Right lobe of liver (tissue), 6 donors: ENCODE measurements around the gene SHC2. TPM values are rescaled to one million over a fixed set of nuclear protein-coding genes. Genes with fewer than 3 reads are reported as not detected.

Experiments used
- ATAC-seq, 4 donors: fragments of 200-7000 bp; cut with Tn5 transposase; one replicate each; pipeline ENCODE4 v1.9.1; 2020; ENCODE audit warnings: mild to moderate bottlenecking in 4 of 4, moderate library complexity in 4 of 4
- DNase-seq, 3 donors: peaks; one replicate each; pipeline ENCODE4 v3.0.0-alpha.2; 2020
- H3K27ac ChIP-seq, 3 donors: fragments of 200-600 bp; one replicate each; pipeline ENCODE4 v1.8.0; 2022
- H3K27me3 ChIP-seq, 2 donors: fragments of 200-600 bp; one replicate each; pipeline ENCODE4 v1.8.0; 2022
- H3K36me3 ChIP-seq, 4 donors: fragments of 200-600 bp; sonication (generic) in 1 of 4; one replicate each; pipeline versions ENCODE4 v1.5.1 to v1.8.0; 2017 to 2022; ENCODE audit warnings: control low read depth in 1 of 4
- H3K4me1 ChIP-seq, 4 donors: fragments of 200-600 bp; sonication (generic) in 1 of 4; one replicate each; pipeline versions ENCODE4 v1.5.1 to v1.8.0; 2017 to 2022; ENCODE audit warnings: control low read depth in 1 of 4
- H3K4me3 ChIP-seq, 3 donors: fragments of 200-600 bp; one replicate each; pipeline ENCODE4 v1.8.0; 2022
- H3K9me3 ChIP-seq, 4 donors: fragments of 200-600 bp; sonication (generic) in 1 of 4; one replicate each; pipeline versions ENCODE4 v1.5.1 to v1.8.0; 2017 to 2022; ENCODE audit warnings: control low read depth in 1 of 4
- CTCF ChIP-seq, 4 donors: fragments of 200-600 bp in 3 of 4; fragments of 450-650 bp in 1 of 4; IDR thresholded peaks; one replicate each; pipeline versions ENCODE4 v1.5.1 to v1.8.0; 2016 to 2022; ENCODE audit warnings: antibody characterized with exemption in 4 of 4, mild to moderate bottlenecking in 2 of 4
- POLR2A ChIP-seq: fragments of 450-650 bp; IDR thresholded peaks from one replicate; pipeline ENCODE4 v1.6.1; 2017; ENCODE audit warnings: antibody characterized with exemption, mild to moderate bottlenecking
- WGBS: methylation state at CpG from one replicate; pipeline ENCODE4 v1.1.6; 2018; ENCODE audit warnings: low coverage, low lambda C conversion rate; ENCODE audit not compliant: insufficient coverage; ENCODE audit errors: missing lambda C conversion rate; 5-methylcytosine and 5-hydroxymethylcytosine counted together
- intact Hi-C, 2 donors: fragments of 100-400 bp; cut with DNase I; formaldehyde crosslinking; loops; one replicate each; pipeline versions ENCODE4 v1.11.2 to v1.14.1; 2022
- total RNA-seq, 6 experiments: library from RNA; depleted of rRNA in 2 of 6; stranded (reverse); fragments of >200 nt in 2 of 6; fragmentation: NEBNext Ultra II Directional in 3 of 6; extraction: Animal tissue kit (Norgen Biotek cat#: 25700) in 3 of 6; gene quantifications; one replicate each; pipeline versions ENCODE4 v1.1.0 to v1.2.4, GENCODE V29; 2016 to 2023
- donor health status: DM: no; HTN: yes; CAD: no.
- donor health status: DM: no; HTN: no; CAD: no.
- donor health status: DM: no; HTN: no; CAD: no.
- donor health status: DM: no; HTN: yes; CAD: no.
- donor health status: DM: no; HTN: yes; CAD: no.

The SHC2 gene
- total RNA-seq, 6 experiments from 2014 or later = 48.4 to 69.9 (median 59.1) TPM

GRCh38 chr19:436413-436950 is 24.4 kb downstream of the SHC2 start:
- no peak for DNase-seq
- TF ChIP-seq CTCF (IDR thresholded peaks at IDR 0.05) = no peak
- TF ChIP-seq POLR2A = no peak
- no peaks in the 10 kb centered on the region for H3K4me1 ChIP-seq
- H3K4me3 ChIP-seq = no peak overlapping the region
- no peak for ATAC-seq
- no peak overlapping the region for H3K27ac ChIP-seq
- H3K36me3 ChIP-seq = peaks cover 0 to 7% (median 0%) of the 10 kb centered on the region in 4 donors
- no peaks in the 10 kb centered on the region for H3K9me3 ChIP-seq
- intact Hi-C loops = no loop called here
- 89% methylated on average over 11 of the region's 29 CpGs for WGBS
- no peaks in the 10 kb centered on the region for H3K27me3 ChIP-seq

- Histone ChIP-seq H3K9me3 (no peaks in the 10 kb centered on the region), H3K4me1 (no peaks in the 10 kb centered on the region), H3K36me3 (peaks cover 0 to 7% (median 0%) of the 10 kb centered on the region in 4 donors), H3K4me3 (no peak overlapping the region), H3K27me3 (no peaks in the 10 kb centered on the region), H3K27ac (no peak overlapping the region)
- DNase-seq = no peak
- TF ChIP-seq CTCF (IDR thresholded peaks at IDR 0.05) (no peak), POLR2A (no peak)
- intact Hi-C loops = no loop called here
- peak in 1 of 4 donors; percentile 8 for ATAC-seq
- WGBS = 85% methylated on average over 19 of the region's 33 CpGs
These were observed 25.0 kb downstream of the SHC2 start for GRCh38 chr19:435707-436412.

GRCh38 chr19:435056-435706 is 25.7 kb downstream of the SHC2 start:
- H3K9me3 ChIP-seq = no peaks in the 10 kb centered on the region
- H3K36me3 ChIP-seq = peaks cover 0 to 7% (median 0%) of the 10 kb centered on the region in 4 donors
- TF ChIP-seq POLR2A = no peak
- TF ChIP-seq CTCF (IDR thresholded peaks at IDR 0.05) = no peak
- no peak for DNase-seq
- WGBS = 93% methylated on average over 15 of the region's 26 CpGs
- ATAC-seq = no peak
- no peaks in the 10 kb centered on the region for H3K4me1 ChIP-seq
- no peaks in the 10 kb centered on the region for H3K27me3 ChIP-seq
- intact Hi-C loops = no loop called here
- H3K27ac ChIP-seq = no peak overlapping the region
- H3K4me3 ChIP-seq = no peak overlapping the region

GRCh38 chr19:434152-434960 is 26.5 kb downstream of the SHC2 start:
- no peak for DNase-seq
- Histone ChIP-seq H3K27ac (no peak overlapping the region), H3K4me3 (no peak overlapping the region), H3K9me3 (no peaks in the 10 kb centered on the region), H3K4me1 (no peaks in the 10 kb centered on the region), H3K36me3 (peaks cover 0 to 7% (median 0%) of the 10 kb centered on the region in 4 donors), H3K27me3 (no peaks in the 10 kb centered on the region)
- no peak for TF ChIP-seq CTCF (IDR thresholded peaks at IDR 0.05)
- no peak for TF ChIP-seq POLR2A
- ATAC-seq = no peak
- 86% methylated on average over 8 of the region's 22 CpGs for WGBS
- intact Hi-C loops = no loop called here
